ENCODE data around the gene FPR1.

DNA sequence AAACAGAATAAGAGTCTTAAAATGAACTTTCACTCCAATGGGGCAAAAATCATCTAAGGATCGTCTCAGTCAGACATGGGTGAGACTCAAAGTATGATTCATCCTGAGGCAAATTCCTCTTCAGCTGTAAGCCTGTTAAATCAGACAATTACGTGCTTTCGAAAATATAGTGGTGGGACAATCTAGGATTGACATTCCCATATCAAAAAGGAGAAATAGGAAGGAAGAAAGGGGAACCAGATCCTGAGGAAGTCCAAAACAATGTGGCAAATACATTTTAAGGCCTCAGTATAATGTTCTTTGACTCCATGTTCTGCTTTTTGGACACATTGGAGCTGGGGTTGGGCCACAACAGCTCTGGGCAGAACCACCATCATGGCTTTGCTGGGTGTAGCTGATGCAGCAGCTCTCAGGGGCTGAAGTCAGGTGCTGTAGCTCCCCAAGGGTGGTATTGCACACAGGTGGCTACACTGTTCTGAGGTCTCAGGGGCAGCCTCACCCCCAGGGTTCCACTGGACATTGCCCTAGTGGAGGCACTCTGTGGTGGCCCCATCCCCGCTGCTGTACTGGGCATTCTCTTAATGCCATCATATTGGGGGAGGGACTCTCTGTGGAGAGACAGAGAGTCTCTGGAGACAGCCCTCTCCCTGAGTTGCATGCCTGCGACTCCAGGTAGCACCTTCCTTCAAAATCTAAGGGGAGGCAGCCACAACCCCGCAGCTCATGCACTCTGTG lies 37.5 kb upstream of the FPR1 start:
- TF ChIP-seq, protein P1, sequence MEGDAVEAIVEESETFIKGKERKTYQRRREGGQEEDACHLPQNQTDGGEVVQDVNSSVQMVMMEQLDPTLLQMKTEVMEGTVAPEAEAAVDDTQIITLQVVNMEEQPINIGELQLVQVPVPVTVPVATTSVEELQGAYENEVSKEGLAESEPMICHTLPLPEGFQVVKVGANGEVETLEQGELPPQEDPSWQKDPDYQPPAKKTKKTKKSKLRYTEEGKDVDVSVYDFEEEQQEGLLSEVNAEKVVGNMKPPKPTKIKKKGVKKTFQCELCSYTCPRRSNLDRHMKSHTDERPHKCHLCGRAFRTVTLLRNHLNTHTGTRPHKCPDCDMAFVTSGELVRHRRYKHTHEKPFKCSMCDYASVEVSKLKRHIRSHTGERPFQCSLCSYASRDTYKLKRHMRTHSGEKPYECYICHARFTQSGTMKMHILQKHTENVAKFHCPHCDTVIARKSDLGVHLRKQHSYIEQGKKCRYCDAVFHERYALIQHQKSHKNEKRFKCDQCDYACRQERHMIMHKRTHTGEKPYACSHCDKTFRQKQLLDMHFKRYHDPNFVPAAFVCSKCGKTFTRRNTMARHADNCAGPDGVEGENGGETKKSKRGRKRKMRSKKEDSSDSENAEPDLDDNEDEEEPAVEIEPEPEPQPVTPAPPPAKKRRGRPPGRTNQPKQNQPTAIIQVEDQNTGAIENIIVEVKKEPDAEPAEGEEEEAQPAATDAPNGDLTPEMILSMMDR (IDR thresholded peaks at IDR 0.05; ENCODE audit: borderline replicate concordance, extremely low read depth, low read length, poor library complexity, severe bottlenecking) = no peak
- no peak for TF ChIP-seq EZH2 (IDR thresholded peaks at IDR 0.05; ENCODE audit: borderline replicate concordance, low read depth, low read length, severe bottlenecking)
